HG03521 (cell line): ENCODE measurements around the gene LRRTM3.

ENCODE experiments used
- ATAC-seq: cut with Tn5 transposase; IDR thresholded peaks from one replicate; pipeline ENCODE4 v1.9.1; 2021; ENCODE audit warnings: mild to moderate bottlenecking, moderate library complexity; ENCODE audit not compliant: unreplicated experiment

Gene LRRTM3

DNA sequence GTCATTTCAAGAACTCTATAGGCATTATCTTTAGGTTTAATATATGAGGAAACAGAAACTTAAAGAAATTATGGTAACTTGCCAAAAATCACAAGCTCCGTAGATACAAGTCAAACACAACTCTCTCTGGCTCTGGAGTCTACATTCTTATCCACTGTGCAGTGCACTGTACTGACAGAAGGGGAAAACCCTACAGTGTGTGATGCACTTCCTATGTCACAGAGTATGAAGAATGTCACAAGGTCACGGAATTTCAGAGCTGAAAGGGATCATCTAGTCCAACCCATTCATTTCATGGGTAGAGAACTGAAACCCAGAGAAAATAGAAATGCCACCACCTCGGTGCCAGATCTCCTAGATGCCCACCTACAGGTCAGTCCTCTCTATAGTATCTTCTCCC lies 86.1 kb downstream of the LRRTM3 start:
- no peak for ATAC-seq

DNA sequence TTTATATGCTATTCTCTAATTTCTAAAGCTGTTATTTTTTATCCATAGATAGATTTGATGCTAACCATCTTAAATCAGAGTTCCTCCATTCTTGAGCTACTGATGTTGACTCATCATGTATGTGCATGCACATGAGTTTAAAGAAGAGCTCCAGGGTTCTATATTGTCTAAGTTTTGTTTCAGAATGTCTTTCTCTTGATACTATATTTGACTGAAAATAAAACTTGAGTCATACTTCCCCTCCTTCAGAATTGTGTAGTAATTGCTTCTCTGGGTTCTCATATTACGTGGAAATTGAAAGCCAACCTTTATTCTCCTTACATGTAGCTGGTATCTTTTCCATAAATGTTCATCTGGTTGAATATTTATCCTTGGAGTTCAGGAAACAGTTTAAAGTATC lies 89.4 kb downstream of the LRRTM3 start:
- ATAC-seq = no peak

DNA sequence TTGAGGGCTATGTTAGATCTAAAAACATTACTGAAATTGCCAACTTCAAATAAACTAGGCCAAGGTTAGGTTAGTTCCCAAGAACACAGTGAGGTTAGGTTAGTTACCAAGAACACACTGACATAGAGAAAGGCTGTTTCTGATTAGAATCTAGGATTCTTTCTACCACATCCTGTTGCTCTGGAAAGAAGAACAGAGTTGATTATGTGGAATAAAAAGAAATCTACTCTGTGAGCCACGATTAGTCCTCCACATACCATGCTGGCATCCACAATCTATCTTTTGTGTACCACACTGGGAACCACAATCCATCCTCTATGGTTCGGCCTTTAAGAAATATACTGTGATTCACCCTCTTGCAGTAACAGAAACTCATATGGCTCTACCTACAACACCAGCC lies 91.4 kb downstream of the LRRTM3 start:
- ATAC-seq = no peak

DNA sequence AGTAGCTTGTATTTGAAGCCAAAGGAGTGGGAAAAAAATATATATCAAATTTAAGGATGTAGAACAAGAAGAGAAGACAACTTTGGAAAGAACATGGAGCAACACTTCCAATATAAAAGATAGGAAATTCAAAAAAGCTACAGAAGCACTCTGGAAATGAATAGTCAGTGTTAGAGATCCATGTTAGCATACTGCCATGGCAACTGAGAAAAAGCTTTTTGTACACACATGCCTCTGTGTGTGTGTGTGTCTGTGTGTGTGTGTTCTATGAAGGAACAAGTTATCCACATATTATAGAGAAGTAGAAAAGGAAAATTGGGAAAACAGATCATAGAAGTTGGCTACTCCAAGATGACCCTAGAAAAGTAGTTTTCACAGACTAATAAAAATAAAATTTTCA lies 96.3 kb downstream of the LRRTM3 start:
- ATAC-seq = no peak

DNA sequence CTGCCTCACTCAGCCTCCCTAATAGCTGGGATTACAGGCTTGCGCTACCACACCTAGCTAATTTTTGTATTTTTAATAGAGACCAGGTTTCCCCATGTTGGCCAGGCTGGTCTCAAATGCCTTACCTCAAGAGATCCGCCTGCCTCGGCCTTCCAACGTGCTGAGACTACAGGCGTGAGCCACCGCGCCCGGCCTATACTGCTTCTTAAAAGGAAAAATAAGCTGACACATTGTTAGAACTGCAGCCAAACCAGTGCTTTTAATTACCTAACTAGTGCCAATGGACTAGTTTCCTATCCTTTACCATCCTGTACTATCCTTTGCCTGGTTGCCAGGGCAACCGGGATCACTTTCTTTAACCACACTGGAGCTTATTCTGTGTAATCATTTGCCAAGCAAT lies 108.0 kb downstream of the LRRTM3 start:
- no peak for ATAC-seq

DNA sequence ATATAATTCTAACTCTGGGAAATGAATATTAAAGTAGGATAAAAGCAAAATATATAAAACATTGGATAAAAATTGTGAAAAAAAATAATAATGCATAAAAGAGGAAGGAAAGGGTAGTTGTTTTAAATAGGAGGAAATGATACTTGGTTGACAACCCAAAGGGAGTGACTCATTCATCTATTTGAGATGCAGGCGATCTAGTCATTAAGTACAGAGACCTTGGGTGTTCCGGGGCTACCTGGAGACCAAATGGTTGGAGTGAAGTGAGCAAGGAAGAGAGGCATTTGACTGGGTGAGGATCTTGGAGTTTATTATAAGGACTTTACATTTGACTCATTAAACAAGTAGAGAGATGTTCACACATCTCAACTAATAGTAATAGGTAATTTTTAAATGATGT lies 111.0 kb downstream of the LRRTM3 start:
- no peak for ATAC-seq

DNA sequence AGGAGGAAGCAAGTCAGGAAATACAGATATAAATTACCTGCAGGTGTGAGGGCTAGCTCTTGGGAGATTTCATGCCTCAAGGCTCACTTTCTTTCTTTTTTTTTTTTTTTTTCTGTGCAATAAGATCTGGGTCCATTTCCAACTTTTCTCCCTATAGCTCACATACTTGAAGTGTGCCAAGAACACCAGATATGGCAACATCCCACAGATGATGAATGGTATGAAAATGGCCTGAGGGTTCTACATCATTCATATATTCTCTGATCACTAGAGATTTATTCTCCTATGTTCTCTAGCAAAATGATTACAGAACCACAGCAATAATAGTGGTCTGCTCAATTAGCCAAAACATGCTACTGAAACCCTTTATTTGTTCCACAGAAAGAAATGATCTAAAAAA lies 117.2 kb downstream of the LRRTM3 start:
- ATAC-seq = no peak

DNA sequence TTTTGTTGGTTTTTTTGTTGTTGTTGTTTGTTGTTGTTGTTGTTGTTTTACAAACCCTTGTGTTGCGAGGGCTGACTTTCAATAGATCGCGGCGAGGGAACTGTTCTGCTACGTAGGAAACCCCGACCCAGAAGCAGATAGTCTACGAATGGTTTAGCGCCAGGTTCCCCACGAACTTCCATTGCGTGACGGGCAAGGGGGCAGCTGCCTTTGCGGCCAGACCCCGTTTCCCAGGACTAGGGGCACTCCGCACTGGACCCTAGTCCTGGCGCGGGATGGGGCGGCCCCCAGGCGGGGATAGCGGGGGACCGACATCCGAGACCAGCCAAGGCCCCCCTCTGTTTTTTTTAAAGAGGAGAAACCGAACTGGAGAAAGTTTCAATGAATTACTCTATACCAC lies 119.6 kb downstream of the LRRTM3 start:
- ATAC-seq = no peak

DNA sequence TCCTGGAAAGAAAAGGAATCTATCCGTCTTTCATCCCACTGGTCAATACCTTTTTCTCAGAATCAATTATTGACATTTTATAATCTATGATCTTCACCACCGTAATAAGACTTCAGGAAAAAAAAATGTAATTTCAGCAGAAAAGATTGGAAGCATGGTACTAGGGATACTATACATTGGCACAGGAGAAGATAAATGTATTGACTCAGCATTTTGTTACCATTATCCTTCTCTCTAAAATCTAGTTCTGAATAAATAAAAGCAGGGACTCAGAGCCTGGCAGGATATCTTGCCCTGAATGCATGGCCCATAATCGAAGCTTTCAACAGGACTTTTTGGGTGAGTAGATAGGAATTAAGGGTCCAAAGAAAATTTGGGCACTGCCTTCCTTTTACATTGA lies 120.7 kb downstream of the LRRTM3 start:
- no peak for ATAC-seq

DNA sequence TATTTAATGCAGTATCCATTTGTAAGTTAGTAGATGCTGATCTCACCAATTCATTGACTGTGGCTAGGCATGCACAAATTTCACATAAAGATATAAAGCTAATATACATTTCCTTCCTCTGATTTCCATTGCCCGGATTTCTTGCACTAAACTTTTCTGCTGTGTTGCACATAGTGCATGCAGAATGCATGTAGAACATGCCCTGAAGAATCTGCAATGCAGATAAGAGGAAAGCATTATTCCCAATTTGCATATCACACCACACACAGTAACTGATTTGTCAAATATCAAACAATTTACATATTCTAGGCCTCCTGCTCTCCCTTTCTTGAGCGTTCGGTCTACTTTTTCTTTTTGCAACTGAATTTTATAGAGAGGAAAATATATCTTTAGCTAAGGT lies 124.2 kb downstream of the LRRTM3 start:
- no peak for ATAC-seq

DNA sequence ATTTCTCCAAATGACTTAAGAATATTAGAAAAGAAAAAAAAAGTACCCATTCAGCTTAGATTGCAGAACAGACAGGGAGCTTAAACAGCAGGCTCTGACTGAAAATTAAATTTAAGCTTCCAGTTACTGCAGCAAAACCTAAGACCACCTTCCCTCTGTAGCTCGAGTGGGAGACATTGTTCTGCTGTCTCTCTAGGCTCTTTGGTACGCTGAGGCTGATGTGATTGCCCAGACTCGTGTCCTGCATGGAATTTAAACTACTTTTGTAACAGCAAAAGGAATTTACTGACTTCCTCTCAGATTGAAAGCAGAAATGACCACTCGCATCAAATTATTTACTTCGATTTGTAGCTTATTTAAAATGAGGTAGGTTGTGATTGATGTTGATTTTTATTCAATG lies 124.6 kb downstream of the LRRTM3 start:
- no peak for ATAC-seq

DNA sequence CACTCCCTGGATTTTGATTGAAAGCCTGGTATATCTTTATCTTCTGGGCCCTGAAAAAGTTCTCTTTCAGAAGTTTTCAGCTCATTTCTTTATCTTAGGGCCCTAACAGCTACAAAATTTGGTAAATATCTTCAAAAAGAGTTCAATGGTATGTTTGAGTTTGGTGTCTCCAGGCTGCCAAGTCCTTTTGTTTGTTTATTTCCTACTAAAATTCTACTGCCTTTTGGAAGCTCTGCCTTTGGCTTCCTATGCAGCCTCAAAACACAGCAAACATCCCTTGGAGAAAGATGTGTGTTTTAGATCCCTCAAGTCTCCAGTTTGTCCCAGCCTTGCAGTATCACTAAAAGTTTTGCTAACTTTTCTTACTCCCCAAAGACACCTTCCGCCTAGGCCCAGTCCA lies 146.8 kb downstream of the LRRTM3 start:
- no peak for ATAC-seq

DNA sequence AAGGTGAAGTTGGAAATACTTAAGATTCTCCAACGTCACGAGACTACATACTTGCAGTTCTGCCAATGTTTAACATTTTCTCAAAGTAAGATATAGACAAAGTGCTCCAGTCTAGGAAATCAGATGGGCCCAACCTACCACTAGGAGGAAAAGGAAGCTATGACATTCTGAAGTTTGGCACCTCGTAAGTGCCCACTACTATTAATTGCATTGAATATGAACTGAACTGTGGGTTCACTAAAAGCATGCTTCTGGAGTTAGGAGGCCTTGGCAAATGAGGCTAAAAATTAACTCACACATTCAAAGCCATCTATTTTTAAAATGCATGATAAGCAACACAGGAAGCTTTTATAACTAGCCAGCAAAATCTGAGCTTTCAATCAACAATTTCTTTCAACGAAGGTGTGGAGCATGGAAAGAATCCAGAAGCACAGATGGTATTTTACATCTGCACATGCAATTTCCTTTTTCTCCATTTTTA lies 149.7 kb downstream of the LRRTM3 start:
- no peak for ATAC-seq

DNA sequence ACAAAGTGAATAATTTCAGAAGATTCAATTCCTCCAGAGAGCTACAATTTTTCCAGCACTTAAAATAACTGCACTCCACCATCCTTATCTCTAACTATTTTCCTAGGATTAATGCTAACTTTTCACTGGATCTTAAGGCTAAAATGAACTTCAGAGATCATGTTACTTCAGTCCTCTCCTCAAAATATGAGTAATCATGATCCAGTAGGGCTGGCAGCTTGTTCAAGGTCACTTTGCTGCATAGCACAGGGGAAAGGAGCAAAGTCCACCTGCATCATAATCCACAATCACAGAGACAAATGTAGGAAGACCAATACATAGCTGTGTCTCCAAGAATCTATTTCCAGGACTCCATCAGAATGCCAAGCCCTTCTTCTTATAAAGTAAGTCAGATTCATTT lies 150.3 kb downstream of the LRRTM3 start:
- ATAC-seq = no peak

DNA sequence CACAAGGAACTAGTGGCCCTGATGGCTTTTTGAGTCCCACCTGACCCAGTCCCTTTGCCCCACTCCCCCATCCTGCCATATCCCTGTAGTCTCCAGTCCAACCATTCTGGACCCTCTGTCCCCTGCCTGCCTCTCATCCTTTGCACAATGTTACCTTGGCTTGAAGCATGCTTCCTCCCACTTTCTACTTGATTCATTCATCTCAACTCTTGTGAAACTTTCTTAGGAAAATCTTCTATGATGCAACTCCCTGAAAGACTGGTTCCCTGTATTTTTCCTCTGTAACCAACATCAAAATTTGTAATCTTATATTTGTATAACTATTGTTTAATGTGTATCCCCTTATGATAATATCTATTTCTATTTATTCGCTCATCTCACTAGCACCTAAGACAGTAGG lies 151.5 kb downstream of the LRRTM3 start:
- ATAC-seq = no peak

DNA sequence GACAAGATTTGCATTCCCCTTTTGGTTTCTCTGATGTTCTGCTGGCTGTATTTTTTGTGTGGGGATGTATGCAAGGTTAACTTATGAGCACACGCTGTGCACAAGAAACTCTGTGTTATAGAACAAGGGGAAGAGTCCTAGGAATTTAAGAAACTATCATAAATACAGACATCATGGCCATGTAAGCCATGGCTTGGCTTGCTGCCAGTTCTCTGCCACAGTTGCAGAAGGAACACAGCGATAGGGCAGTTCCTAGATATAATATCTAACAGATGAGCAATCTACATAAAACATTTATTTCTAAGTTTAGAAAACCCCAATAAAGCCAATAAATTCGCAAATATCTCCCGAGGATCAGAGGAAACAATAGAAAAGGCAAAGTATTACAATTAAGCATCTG lies 153.3 kb downstream of the LRRTM3 start:
- ATAC-seq = no peak

DNA sequence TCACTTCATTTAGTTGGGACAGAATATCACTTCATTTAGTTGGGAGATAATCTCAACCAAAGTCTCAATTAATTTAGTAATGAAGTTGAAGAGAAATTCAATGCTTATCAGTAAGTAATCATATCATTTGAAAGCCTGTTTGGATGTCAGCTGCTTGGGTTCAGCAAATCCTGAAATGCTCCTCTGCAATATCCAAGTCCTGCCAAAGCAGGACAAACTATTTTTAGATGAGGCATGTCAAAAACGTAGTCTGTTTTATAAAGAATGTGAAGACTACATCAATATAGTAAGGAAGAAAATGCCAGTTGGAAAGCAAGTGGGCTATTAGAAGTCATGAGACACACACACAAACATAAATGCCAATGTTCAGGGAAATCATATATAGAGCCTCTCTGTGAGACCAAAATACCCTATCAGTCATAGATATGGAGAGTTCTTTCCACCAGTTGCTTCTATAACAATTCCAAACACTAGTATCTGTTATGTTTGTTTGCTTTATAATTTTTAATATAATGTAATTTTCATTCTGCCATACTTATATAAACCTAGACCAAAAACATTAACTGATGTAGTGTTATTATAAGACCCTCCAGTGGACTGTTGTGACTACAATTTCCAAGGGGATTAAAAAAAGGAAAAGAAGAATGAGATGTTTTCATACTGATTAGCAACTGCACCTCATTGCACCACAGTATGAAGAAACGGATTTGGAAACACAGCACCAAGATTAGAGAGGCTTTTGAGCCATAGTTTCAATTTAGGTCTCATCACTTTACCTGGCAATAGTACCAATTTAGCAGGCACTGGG lies 160.7 kb downstream of the LRRTM3 start:
- no peak for ATAC-seq

DNA sequence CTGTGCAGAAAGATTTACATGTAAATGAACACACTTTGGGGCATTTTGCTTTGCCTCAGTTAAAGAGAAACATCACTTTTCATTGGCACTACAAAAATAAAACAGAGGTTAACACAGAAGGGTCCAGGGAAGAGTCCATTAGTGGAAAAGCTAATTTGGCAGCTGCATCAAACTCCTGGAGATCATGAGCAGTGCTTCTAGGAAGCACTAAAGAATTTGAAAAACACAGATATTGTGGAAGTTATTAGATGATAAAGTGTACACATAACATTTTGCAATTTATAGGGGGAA lies 161.2 kb downstream of the LRRTM3 start:
- no peak for ATAC-seq

DNA sequence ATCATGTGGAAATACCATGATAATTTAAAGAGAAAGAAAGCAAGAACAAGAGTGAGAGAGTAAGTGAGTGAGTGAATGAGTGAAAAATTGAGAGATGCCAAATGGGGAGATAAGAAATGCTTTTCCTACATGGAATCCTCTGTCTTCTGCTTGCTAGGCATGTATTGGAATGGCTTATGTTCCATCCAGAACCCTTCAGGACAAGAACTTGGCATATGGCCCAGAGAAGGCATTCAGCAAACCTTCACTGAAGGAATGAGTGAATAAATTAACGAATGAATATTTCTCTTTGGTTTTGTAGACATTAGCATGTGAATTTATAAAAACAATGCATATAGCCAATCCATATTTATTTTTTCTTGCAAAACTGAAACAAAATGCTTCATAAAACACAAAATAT lies 162.2 kb downstream of the LRRTM3 start:
- no peak for ATAC-seq

DNA sequence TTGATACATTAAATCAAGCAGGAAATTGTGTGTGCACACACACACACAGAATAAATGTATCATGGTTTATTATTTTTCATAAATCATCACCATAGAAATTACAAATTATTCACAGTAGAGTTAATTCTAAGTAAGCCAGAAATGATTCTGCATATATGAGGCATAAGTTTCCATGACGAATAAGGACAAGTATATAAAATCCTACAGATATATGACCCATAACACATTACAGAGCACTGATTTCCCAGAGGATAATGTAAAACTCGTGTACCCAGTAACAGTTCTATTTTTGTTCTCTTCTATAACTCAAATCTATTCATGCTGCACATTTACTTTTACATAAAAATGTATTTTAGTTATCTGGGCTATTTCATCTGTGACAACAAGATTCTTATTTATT lies 169.7 kb downstream of the LRRTM3 start:
- no peak for ATAC-seq

DNA sequence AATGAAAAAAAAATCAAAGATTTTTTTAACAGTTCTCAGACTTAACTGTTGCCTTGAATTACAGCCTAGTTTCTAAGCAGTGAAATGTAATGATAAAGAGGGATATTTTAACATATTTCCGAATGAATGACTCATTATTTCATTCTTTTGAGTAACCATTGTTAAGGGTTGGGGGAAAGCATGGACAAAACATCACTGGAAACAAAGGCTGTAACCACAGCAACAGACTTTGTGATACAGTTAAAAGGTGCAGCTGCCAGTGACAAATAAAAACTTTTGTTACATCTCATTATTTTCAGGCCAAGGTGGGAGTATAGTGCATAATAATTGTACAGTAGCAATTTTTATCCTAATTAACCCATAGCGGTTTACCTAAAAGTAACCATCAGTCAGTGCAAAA lies 172.6 kb downstream of the LRRTM3 start:
- ATAC-seq = no peak

DNA sequence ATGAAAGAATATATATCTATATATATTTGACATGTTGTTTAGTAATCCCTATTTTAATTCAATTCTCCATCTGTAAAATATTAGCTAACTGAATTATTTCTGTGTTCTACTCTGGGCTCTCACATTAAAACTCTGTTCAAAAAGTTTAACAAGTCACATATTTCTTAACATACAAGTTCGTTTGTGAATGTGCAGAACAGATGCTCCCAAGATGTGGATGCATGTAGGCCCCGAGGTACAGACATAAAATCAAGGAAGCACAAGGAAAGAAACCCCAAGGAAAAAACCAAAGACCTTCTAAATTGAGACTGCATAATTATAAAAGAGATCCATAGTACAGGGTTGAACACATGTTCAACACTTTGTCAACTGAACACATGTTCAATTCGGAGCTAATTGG lies 175.1 kb downstream of the LRRTM3 start:
- no peak for ATAC-seq

DNA sequence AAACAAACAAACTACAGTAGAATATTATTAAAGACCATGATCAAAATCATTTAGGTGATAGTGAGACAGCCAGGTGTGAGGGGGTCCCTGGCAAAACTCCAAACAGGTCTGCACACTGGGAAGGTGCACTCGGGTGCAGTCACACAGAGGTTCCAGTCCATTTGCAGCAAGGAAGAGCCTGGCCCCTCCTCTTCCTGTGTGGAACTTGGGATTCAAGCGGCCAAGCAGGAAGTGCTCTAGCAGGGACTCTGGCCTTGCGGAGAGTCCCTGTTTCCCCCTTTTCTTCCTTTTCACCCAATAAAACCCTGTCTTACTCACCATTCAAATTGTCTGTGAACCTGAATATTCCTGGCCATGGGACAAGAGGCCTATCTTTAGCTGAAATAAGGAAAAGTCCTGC lies 181.8 kb downstream of the LRRTM3 start:
- ATAC-seq = no peak
